NT2/D1 (cell line): ENCODE data around the gene IFT57.

Experiments
- DNase-seq: peaks from one replicate; pipeline ENCODE4 v3.0.0-alpha.2; 2011; ENCODE audit warnings: low read depth, low spot score
- H3K27me3 ChIP-seq: 2 replicates; pipeline ENCODE4 v1.6.0; 2011; ENCODE audit warnings: mild to moderate bottlenecking; ENCODE audit not compliant: insufficient read length, insufficient read depth
- H3K36me3 ChIP-seq: 2 replicates; pipeline ENCODE4 v1.6.1; 2011; ENCODE audit warnings: mild to moderate bottlenecking, low read length, mixed read lengths; ENCODE audit not compliant: insufficient read depth, insufficient read length
- H3K4me1 ChIP-seq: 2 replicates; pipeline ENCODE4 v1.5.1; 2011; ENCODE audit not compliant: insufficient read depth, insufficient read length
- H3K4me3 ChIP-seq: 2 replicates; pipeline ENCODE4 v1.5.1; 2011; ENCODE audit warnings: low read depth; ENCODE audit not compliant: insufficient read length
- H3K9ac ChIP-seq: 2 replicates; pipeline ENCODE4 v1.6.0; 2011; ENCODE audit warnings: low read depth; ENCODE audit not compliant: insufficient read length
- H3K9me3 ChIP-seq: 2 replicates; pipeline ENCODE4 v1.5.1; 2011; ENCODE audit warnings: mild to moderate bottlenecking, low read length; ENCODE audit not compliant: insufficient read depth
- SUZ12 ChIP-seq: IDR thresholded peaks from 2 replicates; pipeline ENCODE4 v1.6.1; 2011; ENCODE audit not compliant: insufficient read length, insufficient read depth; ENCODE audit errors: extremely low read depth
- YY1 ChIP-seq: IDR thresholded peaks from 2 replicates; pipeline ENCODE4 v1.6.1; 2011; ENCODE audit not compliant: insufficient read length, insufficient read depth
- ZNF274 ChIP-seq: IDR thresholded peaks from 2 replicates; pipeline ENCODE4 v1.6.1; 2011; ENCODE audit warnings: mild to moderate bottlenecking, low read depth, low read length

The IFT57 gene

GRCh38 chr3:108133858-108134554 lies 88.2 kb downstream of the IFT57 start:
- Histone ChIP-seq H3K36me3 (no peaks in the 10 kb centered on the region), H3K4me1 (no peaks in the 10 kb centered on the region), H3K9ac (no peak overlapping the region), H3K4me3 (no peak overlapping the region), H3K9me3 (no peaks in the 10 kb centered on the region), H3K27me3 (no peaks in the 10 kb centered on the region)
- DNase-seq, result no peak
- TF ChIP-seq ZNF274 (no peak), SUZ12 (no peak), YY1 (no peak)

GRCh38 chr3:108133048-108133369 lies 89.2 kb downstream of the IFT57 start:
- no peak overlapping the region for H3K4me3 ChIP-seq

GRCh38 chr3:108131475-108132134 lies 90.6 kb downstream of the IFT57 start:
- Histone ChIP-seq H3K9ac (no peak overlapping the region), H3K36me3 (no peaks in the 10 kb centered on the region), H3K4me3 (no peak overlapping the region), H3K9me3 (no peaks in the 10 kb centered on the region), H3K27me3 (no peaks in the 10 kb centered on the region), H3K4me1 (no peaks in the 10 kb centered on the region)
- TF ChIP-seq YY1 (no peak), SUZ12 (no peak), ZNF274 (no peak)
- DNase-seq, result no peak

More at GRCh38 chr3:108133048-108133369, 89.2 kb downstream of the IFT57 start:
- no peaks in the 10 kb centered on the region for H3K4me1 ChIP-seq
- no peaks in the 10 kb centered on the region for H3K9me3 ChIP-seq
- no peak overlapping the region for H3K9ac ChIP-seq
- TF ChIP-seq SUZ12, result no peak
- TF ChIP-seq ZNF274, result no peak
- no peak for DNase-seq
- no peaks in the 10 kb centered on the region for H3K27me3 ChIP-seq
- H3K36me3 ChIP-seq, result no peaks in the 10 kb centered on the region

GRCh38 chr3:108130701-108131474 lies 91.3 kb downstream of the IFT57 start:
- Histone ChIP-seq H3K9ac (no peak overlapping the region), H3K4me3 (no peak overlapping the region), H3K4me1 (no peaks in the 10 kb centered on the region), H3K9me3 (no peaks in the 10 kb centered on the region), H3K27me3 (no peaks in the 10 kb centered on the region), H3K36me3 (no peaks in the 10 kb centered on the region)
- TF ChIP-seq SUZ12 (no peak), YY1 (no peak), ZNF274 (no peak)
- DNase-seq, result no peak

GRCh38 chr3:108130236-108130635 lies 92.0 kb downstream of the IFT57 start:
- Histone ChIP-seq H3K27me3 (no peaks in the 10 kb centered on the region), H3K9me3 (no peaks in the 10 kb centered on the region), H3K9ac (no peak overlapping the region), H3K4me3 (no peak overlapping the region), H3K36me3 (no peaks in the 10 kb centered on the region), H3K4me1 (no peaks in the 10 kb centered on the region)
- TF ChIP-seq YY1 (no peak), SUZ12 (no peak), ZNF274 (no peak)
- DNase-seq, result no peak

GRCh38 chr3:108127301-108127988 lies 94.8 kb downstream of the IFT57 start:
- no peak overlapping the region for H3K9ac ChIP-seq
- TF ChIP-seq YY1 (no peak), ZNF274 (no peak), SUZ12 (no peak)
- no peaks in the 10 kb centered on the region for H3K4me1 ChIP-seq
- no peaks in the 10 kb centered on the region for H3K36me3 ChIP-seq
- no peaks in the 10 kb centered on the region for H3K27me3 ChIP-seq
- no peak overlapping the region for H3K4me3 ChIP-seq
- DNase-seq, result no peak
- no peaks in the 10 kb centered on the region for H3K9me3 ChIP-seq
